HS-27A (cell line): ENCODE measurements around the gene PTPN14.

Experiments
- DNase-seq: peaks from one replicate; pipeline ENCODE4 v3.0.0-alpha.2; 2012; ENCODE audit warnings: low read depth, missing footprints

The PTPN14 gene

DNA sequence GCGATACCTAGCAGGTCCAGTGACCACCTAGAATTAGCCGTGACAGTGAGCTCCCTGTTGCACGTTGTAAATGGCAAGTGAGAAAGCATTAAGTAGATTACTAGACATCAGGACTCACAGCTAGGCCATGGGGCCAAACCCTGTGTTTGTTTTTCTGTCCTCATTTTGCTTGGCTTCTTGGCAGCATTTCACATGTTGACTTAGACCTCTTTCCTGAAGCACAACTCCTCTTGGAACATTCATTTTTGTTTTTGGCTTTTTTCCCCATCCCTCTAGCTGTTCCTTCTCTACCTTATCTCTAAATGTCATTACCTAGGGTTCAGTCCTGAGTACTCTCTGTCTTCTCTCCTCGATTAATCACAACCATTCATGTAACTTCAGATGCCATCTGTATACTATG, 16.9 kb upstream of the PTPN14 start:
- no peak for DNase-seq

DNA sequence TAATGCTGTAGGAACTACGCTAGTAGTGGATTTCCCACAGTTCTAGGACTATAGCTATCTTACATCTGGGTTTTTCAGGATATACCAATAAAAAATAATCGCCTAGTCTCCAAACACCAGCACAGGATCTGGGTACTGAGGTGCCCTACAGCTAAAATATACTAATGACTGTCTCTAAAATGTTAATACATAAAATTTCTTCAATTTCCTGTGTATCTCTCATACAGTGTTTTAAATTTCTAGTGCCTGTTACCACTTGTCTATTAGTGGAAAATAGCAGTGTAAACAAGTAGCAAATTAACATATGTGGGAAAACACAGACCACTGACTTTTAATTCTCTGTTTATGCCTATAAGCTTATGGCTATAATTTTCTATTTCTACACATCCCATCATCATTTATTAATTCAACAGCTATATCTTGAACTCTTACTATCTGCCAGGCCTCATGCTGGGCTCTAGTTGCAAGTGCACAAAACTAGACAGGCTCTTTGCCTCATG, 16.1 kb upstream of the PTPN14 start:
- no peak for DNase-seq

DNA sequence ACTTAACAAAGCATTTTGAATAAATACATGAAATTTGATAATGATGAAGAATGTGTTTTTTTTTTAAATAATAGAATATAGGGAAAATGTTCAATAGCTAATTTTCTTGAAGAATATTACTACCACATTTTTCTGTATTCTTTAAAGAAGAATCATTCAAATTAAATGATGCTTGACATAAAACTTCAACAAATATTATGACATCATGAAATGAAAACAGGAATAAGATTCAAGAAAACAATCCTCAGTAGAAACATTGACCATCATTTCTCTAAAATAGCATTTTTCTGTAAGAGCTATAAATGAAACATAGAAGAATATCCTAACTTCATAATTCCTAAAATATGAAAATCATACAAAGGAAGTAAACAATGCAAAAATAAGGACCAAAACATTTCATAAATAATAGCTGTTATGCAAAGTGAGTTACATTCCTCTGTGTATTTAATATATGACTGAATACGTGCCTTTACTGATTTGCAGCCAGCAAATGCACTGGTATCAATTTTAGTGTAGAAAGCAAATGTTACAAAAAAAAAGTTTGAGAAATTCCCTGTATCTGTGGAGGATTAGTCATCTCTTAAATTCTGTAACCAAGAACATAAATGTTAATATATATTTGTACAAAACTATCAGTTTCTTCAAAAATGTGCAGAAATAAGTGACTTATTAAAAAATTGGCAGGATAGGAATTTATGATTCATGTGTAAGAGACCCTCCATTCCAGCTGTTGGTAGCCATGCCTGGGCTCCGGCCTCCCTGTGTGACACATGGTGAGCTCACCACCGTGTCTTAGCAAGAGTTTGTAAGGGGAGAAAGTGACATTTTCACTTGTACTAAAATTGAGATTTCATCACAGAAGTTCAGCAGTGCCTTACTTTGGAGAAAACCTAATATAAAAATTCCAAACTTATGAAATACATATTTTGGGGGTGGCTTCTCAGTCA, 15.0 kb upstream of the PTPN14 start:
- DNase-seq = no peak

DNA sequence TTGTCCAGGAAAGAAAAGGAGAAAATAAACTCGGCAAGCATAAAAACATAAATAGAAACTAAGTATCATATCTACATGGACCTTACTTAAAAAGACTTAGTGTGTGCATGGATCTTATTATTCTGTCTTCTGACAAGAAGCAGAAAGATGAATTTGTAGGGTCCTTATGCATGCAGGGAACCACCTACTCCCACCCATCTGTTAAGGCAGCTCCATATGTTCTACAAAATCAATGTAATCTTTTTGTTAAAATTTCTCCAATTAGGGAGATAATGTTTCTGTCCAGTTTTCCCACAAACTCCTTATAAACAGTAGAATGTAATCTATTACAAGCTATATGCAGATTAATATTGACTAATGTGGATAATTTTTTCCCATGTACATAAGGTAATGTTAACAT, 13.9 kb upstream of the PTPN14 start:
- DNase-seq = no peak

DNA sequence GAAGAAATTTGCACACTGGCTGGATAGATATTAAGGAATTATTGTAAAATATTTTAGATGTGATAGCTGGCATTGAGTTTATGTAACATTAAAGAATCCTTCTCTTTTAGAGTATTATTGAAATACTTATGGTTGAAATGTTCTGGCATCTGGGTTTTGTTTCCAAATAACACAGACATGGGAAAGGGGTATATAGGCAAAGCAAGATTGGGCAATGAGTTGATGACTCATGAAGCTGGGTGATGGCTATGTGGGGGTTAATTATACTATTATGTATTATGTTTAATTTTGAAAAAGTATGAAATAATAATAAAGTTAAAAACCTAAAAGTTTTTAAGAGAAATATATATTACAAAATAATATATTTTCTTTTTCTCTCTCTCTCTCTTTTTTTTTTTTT, 12.5 kb upstream of the PTPN14 start:
- no peak for DNase-seq

DNA sequence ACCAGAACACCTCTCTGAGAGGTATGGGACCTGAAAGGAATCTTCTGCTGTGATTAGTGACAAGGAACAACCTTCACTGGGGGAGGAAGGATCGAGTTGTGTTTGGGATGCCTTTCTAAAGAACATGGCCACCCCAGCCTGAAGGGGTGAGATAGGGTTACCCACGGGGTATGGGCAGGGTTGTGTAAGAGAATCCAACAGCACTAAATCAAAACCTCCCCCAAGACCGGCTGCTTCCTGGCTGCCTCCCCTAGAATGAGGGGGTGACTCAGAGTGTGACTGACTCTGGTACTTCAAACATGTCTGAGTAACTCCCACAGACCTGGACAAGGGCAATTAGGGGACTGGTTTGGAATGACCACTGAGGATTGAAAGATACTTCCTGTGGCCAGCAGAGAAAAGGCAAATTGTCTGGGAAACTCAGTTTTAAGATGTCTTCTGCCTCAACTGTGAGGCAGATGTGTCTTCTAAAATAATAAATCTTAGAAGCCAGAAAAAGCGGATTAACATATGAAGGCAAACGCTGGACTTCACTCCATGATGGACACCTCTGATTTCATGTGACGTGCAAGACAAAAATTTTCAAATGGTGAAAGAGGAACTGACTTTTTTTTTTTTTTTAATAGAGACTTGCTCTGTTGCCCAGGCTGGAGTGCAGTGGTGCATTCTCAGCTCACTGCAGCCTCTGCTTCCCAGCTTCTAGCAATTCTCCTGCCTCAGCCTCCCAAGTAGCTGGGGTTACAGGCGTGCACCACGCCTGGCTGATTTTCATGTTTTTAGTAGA, 6.7 kb upstream of the PTPN14 start:
- no peak for DNase-seq

DNA sequence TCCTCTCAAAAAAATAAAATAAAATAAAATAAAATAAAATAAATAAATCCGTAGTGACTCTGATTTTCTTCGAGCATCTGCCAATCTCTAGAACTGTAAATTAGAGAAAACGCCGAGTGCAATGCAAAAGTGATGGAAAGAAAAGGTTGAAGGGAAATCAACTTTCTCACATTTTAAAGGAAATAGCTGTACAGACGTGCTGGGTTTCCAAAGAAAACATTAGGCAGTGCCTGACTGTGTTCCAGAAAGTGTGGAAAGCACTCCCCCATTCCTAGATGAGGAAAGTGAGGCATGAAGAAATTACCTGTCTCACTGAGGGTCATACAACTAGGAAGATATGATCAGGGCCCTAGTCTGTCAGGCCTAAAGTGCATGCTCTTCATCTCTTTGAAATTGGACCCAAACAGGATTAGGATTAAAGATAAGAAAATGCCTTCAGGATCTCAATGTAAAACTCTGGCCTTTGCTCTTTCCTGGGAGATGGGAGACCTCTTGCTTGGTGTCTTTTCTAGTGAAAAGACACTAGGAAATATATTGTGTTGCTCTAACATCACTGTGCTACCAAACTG, 1.8 kb upstream of the PTPN14 start:
- DNase-seq = no peak

DNA sequence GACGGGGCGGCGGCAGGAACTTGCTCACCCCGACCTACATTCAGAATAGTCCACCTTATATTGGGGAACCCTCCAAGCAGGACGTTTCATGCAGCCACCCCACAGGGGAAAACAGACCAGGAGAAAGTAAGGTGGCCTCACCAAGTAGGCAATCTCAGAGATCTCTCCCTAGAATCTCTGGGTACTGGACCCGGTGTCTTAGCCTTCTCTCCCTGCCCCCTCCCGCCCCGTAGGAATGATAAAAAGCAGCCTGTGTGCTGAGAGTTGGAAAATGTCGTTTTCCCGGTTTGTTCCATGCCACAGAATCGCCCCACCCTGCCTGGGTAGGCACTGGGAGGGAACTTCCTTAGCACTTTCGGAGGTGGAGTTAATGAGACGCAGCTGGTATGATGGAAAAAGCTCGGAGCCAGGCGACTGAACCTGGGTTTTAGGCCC, 789 bp upstream of the PTPN14 start:
- no peak for DNase-seq

DNA sequence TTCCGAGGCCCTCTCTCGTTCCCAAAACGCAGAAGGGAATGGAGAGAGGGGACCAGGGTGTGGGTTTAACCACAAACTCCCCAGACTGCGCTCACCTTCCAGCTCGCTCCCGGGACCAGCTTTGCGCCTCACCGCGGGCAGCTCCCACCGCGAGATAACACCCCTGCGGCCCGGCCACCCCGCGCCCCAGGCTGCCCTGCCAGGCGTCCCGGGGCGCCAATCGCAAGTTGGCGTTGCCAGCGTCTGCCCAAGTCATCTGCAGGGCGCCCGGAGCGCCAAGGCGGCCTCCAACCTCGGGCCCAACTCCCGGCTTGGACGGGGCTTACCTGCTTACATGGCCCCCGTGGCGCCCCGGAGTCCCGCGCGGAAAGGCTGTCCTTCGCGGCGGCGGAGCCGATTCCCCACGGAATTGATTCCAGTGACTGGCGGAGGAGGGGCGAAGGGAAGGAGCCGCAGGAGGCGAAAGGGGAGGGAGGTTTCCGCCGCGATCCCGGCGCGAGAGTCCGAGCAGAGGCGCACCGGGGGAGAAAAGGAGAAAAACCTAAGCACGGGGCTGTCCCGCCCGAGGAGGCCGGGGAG, 456 bp downstream of the PTPN14 start:
- DNase-seq = no peak

DNA sequence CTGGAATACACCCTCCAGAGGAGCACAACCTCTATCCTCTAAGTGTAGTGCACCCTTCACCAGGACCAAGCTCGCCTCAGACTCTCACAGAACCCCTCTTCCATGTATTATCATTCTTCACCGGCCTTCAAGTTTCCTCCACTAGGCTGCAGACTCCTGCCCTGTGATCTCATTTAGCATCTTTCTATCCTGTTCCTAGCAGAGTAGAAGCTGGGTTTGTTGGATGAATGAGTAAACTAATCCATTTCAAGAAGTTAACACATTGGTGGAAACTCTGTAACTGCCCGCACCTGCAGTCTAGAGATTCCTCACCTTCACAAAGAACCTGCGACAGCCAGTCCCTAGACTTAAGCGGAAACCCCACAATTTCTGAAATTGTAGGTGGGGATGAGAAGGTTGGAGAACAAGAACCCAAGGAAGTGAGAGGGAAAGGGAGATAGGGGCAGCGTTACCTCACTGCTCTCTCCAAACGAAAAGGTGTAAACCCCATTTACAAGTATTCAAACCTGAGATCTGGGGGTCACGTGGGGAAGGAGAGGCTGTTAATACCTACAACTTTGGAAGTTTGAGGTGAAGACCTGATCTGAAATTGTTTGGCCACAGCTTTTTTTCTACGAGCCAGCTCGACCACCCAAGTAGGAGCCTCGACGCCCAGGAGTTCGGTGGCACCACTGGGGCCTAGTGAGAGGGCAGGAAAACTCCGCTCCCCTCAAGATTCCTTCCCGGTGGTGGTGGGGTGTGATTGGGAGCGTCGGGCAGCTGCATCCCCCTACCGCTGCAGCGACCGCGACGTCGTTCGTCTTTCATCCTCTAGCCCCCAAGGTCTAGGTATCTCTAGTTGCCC, 1.2 kb downstream of the PTPN14 start:
- DNase-seq = no peak

DNA sequence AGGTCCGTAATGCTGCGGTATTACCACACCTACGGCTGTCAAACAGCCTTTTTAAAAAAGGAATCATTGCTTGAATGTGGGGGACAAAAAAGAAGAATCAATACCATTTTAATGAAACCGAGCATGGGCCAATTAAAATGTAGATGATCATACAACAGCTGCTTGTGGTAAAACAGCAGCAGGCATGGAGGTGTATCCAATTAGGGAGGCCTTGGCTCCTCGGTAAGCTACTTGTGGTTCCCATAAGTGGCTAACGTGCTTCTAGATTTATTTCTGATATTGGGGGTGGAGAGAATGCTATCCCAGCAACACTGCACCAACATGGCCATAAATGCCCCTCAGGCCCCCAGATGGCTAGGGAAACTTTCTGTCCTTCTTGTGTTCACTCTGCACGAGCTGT, 1.8 kb downstream of the PTPN14 start:
- DNase-seq = no peak

DNA sequence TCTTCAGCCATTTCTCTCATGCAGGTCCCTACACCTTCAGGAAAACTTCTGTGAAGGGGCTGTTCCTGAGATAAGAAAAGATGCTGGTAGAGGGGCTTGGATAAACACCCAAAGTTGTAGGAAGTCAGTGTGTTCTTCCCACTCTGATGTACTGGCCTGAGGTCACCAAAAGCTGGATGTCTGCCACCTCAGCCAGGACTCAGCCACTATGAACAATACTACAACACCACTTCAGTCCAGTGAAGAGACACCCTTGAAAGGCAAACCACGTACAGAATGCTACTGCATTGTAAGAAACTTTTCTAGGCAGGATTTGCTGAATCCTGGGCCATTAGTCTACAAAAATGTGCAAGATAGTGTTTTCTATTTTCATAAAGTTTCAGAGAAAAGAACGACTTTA, 2.4 kb downstream of the PTPN14 start:
- DNase-seq = no peak

DNA sequence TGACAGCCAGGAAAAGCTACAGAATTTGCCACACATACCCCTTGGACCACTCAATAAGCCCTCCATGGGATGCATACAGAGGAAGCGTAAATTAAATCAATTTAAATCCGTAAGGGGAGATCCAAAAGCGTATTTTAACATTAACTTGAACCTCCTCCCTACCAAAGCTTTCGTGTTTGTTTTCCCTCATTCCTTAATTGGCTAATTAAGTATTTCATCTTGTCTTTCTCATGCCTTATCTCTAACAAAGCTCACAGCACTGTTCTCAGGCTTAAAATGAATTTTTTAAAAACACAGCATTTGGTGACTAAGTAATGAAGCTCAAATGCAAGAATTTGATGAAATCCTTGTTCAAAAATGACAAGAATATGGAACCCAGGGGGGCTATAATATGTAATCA, 3.1 kb downstream of the PTPN14 start:
- DNase-seq = no peak

DNA sequence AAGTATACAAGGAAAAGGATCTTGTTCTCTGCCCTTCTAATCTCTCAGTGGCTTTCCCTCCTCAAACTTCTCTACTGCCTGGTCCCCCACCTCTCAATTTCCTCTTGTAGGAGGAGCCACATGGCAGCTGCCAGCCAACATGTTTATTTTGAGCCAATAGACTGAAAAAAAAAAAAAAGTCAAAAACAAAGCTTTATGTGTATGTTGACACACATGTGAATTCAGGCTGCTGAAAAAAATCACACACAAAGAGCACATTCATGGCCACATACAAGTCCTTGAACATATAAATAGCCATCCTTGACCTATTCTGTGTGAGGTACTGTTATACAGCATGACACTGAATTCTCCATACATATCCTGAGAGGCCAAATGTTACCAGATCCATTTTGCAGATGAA, 3.7 kb downstream of the PTPN14 start:
- no peak for DNase-seq

DNA sequence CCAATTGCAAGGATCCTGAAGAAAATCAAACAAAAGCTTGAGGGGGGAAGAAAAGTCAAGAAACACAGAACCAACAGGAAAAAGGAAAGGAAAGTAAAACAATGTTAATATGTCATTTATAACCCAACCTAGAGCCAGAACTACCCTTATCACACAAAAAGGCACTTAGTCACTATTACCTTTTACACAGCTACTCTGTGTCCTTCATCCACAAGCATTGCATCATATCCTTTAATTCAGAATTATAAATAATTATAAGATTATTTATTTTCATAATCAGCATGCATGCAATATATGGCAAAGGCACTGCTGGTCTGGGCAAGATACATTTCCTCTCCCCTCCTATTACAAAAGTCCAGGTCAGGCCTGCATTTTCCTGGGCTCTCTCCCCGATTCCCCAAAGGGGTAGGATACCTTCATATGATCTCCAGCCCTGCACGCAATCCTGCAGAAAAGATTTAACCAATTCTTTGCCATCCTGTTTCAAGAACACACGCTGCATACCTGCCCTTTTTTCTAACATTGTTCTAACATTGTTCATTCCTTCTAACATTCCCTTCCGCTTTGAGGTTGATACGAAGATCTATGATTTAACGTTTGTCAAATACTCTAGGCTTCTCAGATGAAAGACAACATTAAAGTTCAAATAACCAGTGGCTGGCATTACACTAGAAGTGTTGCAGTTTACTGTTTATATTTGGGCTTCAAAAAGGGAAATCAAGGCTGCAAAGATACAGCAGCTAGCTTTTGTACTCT, 4.3 kb downstream of the PTPN14 start:
- DNase-seq = no peak

DNA sequence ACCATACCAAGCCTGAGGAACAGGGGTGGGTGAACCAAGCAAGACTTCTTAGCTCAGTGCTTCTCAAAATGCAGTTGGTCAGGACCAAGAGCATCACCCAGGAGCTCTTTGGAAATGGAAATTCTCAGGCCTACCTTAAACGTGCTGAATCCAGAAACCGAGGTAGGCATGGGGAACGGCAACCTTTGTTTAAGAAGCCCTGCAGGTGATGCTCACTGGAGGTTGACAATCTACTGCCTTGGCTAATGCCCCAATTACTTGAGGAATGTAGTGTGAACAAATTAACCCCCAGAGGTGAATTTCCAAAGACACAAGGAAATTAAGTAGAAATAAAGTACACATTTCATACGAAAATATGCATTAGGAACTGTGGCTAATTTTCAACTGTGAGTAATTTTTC, 5.3 kb downstream of the PTPN14 start:
- no peak for DNase-seq

DNA sequence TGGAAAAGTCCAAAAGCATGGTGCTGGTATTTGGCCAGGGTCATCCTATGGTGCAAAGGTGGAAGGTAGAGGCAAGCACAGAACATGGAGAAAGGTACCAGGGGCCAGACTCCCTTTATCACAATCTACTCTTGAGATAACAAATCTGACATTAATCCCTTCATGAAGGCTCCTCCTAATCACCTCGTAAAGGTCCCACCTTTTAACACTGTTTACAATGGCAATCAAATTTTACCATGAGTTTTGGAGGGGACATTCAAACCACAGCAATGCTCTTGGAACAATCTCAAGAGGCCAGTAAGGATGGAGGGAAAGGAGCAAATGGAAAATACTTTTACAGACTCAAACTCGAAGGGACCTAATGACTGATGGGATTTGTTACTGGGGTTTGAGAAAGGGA, 6.1 kb downstream of the PTPN14 start:
- no peak for DNase-seq

DNA sequence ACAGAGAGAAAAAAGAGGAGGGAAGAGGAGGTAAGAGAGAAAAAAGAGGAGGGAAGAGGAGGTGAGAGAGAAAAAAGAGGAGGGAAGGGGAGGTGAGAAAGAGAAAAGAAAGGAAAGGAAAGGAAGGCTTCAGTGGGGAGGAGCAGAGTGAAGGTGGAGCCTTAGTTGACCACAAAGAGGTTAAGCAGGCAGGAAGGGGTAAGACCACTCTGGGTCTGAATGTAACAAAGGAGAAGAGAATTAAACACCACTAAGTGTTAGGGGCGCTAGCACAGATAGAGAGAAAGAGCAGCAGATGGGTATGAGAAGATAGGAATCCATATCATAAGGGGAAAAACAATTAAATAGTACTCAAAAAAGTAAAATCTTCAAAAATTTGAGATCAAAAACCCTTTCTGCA, 6.6 kb downstream of the PTPN14 start:
- DNase-seq = no peak

DNA sequence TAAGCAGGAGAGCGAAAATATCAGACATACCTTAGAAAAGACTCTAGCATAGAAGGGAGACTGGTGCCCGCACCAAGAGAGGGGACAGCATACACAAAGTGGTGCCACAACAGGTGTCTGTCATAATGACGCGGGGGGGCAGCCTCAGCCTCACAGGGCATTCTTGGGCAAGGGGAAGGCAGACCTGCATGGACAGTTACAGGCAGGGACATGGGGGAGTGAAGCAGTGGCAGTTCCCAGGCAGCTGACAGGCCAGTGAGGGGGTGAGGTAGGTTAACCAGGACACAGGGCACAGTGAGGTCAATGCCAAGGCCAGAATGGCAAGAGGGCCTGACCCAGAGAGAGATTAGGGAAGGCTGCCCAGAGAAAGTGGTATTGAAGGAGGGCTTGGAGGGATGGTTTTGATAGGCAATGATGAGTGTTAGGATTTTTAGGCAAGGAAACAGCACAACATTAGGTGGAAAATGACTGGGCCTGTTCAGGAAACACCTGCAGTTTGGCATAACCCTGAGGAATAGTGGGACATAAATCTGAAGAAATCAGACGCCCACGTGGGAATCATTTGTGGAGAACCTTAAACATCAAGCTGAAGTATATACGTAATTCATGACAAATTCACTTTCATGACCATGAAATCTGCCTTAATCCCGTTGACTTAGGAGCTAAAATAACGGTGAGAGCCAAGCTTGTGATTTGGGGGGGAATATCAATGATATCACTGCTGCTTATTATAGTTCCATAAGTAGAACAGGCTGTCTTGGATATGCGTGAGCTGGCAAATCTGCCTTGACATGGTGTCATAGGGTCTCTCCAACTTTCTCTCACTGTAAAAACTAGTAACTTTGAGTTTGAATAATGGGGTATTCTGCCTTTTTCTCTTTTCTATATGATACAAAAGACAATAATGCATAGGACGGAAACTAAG, 8.9 kb downstream of the PTPN14 start:
- DNase-seq = no peak

DNA sequence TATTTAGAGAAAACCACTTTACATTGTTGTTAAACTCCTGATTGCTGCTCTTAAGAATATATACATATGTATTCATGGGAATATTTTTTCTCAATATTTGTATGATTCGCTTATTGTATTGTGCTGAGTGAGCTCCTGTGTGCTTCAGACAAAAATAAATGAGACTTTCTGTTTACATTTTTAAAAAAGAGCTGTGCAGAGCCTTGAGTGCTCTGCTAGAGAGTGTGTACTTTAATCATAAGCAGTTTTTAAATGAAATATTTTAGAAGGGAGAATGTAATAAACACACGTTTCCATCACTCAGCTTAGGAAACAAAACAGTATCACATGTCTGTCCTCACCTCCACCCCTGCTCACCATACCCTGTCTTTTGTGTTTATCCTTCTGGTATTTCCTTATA, 9.7 kb downstream of the PTPN14 start:
- DNase-seq = no peak
